Esophagus squamous epithelium (tissue), 4 donors: ENCODE results near the gene LKAAEAR1.

Experiments used
- CTCF ChIP-seq, 6 experiments: fragments of 450-650 bp in 4 of 6; fragments of 200-600 bp in 2 of 6; sonication (generic) in 2 of 6; IDR thresholded peaks; one replicate each; pipeline ENCODE4 v1.5.1; 2016 to 2019; ENCODE audit warnings: antibody characterized with exemption in 6 of 6, mild to moderate bottlenecking in 4 of 6, moderate library complexity in 4 of 6
- POLR2A ChIP-seq, 4 donors: fragments of 450-650 bp; IDR thresholded peaks; one replicate each; pipeline ENCODE4 v1.6.1; 2017; ENCODE audit warnings: antibody characterized with exemption in 4 of 4, mild to moderate bottlenecking in 4 of 4, moderate library complexity in 3 of 4

DNA sequence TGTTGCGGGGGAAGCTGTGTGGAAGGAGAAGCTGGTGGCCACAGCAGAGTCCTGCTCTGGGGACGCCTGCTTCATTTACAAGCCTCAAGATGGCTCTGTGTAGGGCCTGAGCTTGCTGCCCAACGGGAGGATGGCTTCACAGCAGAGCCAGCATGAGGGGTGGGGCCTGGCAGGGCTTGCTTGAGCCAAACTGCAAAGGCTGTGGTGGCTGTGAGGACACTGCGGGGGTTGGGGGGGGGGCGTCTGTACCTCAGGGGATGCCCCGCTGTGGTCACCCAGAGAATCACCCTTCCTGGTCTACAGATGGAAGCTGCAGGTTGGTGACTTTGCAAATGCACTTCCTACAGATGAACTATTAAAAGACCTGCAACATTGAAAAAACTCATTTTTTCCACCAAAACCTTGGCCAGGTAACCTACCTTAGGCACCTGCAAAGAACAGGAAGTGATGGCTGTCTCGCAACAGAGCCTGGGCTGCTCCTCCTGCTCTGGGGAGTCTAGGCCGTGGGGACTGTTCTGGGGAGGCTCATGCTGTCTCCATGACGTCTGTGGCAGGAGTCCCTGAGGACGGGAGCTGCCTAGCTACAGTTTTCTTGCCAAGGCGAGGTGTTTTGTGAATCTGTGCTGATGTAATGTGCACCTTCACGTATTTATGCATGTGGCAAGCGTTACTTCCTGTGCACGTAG, 15.8 kb upstream of the LKAAEAR1 start:
- TF ChIP-seq POLR2A (IDR thresholded peaks at IDR 0.05) (no peak), CTCF (IDR thresholded peaks at IDR 0.05) (no peak)
